Measurements from ENCODE around the gene CAD. TPM values are rescaled to one million over a fixed set of nuclear protein-coding genes. Genes with fewer than 3 reads are reported as not detected.
"Not testable (repeated sequence)": the region's sequence is repeated elsewhere in the genome, so short reads cannot be mapped to it uniquely, and the experiment has no call there.

The CAD gene
- 28.8 TPM for total RNA-seq
- long read RNA-seq, partial matches to known transcripts, result 9 of 13 reads
- long read RNA-seq, other reads (novel, unspliced or antisense), result 4 of 13 reads

DNA sequence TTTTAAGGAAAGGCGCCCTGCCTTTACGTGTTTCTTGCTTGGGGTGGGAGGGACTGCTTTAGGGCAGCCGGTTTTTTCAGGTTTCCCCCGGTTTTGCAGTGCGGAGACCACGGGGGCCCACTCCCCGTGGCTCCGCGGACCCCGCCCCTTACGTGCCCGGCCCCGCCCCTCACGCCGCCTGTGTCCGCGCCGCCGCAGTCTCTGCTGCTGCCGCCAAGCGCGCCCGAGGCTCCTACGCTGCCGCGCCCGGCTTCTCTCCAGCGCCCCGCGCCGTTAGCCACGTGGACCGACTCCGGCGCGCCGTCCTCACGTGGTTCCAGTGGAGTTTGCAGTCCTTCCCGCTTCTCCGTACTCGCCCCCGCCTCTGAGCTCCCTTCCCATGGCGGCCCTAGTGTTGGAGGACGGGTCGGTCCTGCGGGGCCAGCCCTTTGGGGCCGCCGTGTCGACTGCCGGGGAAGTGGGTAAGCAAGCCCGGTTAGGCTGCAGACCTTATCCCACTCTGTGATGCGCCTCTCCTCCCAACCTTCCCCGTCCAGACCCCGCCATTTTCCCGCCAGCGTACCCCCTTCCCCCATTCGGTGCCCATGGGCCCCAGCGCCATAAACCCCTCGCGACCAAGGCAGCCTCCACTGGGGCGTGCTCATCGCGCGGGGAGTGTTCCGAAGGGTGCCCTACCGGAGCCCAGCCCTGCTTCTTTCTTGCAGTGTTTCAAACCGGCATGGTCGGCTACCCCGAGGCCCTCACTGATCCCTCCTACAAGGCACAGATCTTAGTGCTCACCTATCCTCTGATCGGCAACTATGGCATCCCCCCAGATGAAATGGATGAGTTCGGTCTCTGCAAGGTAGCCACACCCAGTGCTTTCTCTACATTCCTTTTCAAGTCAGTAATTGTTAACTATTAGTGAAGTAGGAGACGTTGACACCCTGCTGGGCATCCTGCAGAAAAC is at the start of gene CAD:
Gene CAD, plus strand, starts transcription at position 197 of the 949 bp plus-strand sequence. Its CDS starts 183 bp downstream, at position 380.
- no peaks in the 10 kb centered on the region for H3K9me3 ChIP-seq
- DNase-seq (peak; percentile 93), ATAC-seq (peak; percentile 97)
- H3K4me1 ChIP-seq, result peaks cover 26% of the 10 kb centered on the region
- intact Hi-C loops (cut with DNase I), result no loop called here
- H3K27ac ChIP-seq, result peak within 1 kb of the TSS; percentile 66
- no peaks in the 10 kb centered on the region for H3K27me3 ChIP-seq (ENCODE audit: low read depth)
- peak within 1 kb of the TSS; percentile 74 for H3K4me3 ChIP-seq
- H3K36me3 ChIP-seq, result peaks cover 17% of the 10 kb centered on the region
- TF ChIP-seq, protein P1, sequence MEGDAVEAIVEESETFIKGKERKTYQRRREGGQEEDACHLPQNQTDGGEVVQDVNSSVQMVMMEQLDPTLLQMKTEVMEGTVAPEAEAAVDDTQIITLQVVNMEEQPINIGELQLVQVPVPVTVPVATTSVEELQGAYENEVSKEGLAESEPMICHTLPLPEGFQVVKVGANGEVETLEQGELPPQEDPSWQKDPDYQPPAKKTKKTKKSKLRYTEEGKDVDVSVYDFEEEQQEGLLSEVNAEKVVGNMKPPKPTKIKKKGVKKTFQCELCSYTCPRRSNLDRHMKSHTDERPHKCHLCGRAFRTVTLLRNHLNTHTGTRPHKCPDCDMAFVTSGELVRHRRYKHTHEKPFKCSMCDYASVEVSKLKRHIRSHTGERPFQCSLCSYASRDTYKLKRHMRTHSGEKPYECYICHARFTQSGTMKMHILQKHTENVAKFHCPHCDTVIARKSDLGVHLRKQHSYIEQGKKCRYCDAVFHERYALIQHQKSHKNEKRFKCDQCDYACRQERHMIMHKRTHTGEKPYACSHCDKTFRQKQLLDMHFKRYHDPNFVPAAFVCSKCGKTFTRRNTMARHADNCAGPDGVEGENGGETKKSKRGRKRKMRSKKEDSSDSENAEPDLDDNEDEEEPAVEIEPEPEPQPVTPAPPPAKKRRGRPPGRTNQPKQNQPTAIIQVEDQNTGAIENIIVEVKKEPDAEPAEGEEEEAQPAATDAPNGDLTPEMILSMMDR (IDR thresholded peaks at IDR 0.05), result peak; percentile 39

DNA sequence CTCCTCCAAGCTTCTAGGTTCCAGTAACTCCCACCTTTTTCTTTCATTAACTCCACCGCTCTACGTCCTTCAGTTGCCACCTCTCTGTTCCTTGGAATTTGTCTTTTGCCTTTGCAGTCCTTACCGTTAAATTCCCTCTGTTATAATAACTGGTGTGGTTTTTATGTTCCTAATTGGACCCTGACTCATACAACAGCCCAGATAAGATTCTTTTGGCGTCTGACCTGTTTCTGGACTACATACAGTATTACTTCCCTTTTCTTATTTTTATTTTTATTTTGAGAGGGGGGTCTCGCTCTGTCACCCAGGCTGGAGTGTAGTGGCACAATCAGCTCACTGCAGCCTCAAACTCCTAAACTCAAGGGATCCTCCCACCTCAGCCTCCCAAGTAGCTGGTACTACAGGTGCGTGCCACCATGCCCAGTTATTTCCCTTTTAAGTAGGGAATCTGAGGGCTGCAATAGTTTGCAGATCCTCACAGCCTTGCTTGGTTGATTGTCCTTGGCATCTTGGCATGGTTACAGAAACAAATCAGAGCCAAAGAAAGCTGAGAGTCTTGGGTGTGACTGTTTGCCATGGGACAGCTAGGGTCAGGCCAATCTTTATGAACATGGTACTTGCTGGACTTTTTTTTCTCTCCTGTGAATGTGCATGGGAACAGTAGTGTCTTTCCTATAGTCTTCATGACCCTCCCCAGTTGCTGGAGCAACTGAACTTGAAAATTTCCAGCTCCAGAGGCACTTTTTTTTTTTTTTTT is 46.4 kb upstream of the CAD start:
- intact Hi-C loops (cut with DNase I), result no loop called here
- Histone ChIP-seq H3K4me1 (no peaks in the 10 kb centered on the region), H3K4me3 (no peak overlapping the region), H3K27ac (no peak overlapping the region), H3K9me3 (no peaks in the 10 kb centered on the region), H3K36me3 (no peaks in the 10 kb centered on the region), H3K27me3 (ENCODE audit: low read depth) (no peaks in the 10 kb centered on the region)
- DNase-seq, result no peak
- TF ChIP-seq, protein P1 (IDR thresholded peaks at IDR 0.05), result no peak
- no peak for ATAC-seq

DNA sequence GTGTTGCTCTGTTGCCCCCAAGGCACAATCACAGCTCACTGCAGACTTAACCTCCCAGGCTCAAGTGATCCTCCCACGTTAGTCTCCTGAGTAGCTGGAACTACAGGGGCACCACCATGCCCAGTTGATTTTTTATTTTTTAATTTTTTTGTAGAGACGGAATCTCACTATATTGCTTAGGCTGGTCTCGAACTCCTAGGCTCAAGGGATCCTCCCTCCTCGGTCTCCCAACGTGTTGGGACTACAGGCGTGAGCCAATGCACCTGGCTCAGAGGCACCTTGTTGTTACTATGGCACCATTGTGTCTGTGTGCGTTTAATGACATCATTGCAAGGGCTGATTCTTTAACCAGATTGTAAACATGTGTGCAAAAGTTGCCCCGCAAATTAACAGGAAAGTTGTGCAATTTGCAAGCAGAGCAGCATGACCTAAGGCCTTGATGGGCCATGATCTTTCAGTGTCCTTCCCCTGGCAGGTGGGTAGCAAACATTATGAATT is 45.8 kb upstream of the CAD start:
- TF ChIP-seq, protein P1 (IDR thresholded peaks at IDR 0.05), result no peak
- ATAC-seq (no peak), DNase-seq (no peak)
- no peaks in the 10 kb centered on the region for H3K9me3 ChIP-seq
- no peak overlapping the region for H3K4me3 ChIP-seq
- no peaks in the 10 kb centered on the region for H3K27me3 ChIP-seq (ENCODE audit: low read depth)
- no peaks in the 10 kb centered on the region for H3K4me1 ChIP-seq
- no peak overlapping the region for H3K27ac ChIP-seq
- H3K36me3 ChIP-seq, result no peaks in the 10 kb centered on the region
- intact Hi-C loops (cut with DNase I), result no loop called here

DNA sequence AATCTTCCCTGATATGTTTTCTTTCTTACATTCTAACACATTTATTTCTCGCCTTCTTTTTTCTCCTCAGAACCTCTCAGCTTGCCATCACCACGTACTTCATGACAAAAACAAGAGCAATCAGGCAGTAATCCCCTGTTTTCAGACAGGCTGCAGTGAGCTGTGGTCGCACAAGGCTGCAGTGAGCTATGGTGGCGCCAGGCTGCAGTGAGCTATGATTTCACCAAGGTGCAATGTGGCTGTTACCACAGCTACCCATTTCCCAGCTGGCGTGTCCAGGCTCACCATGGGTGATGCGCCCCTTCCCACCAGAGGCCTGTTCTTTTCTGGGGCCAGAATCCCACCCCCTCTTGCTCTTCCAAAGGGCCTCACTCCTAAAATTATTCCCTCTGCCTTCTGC is 42.5 kb upstream of the CAD start:
- no peak for ATAC-seq
- Histone ChIP-seq H3K27ac (no peak overlapping the region), H3K9me3 (no peaks in the 10 kb centered on the region), H3K36me3 (no peaks in the 10 kb centered on the region), H3K4me3 (no peak overlapping the region), H3K27me3 (ENCODE audit: low read depth) (no peaks in the 10 kb centered on the region), H3K4me1 (no peaks in the 10 kb centered on the region)
- intact Hi-C loops (cut with DNase I), result no loop called here
- no peak for DNase-seq
- TF ChIP-seq, protein P1 (IDR thresholded peaks at IDR 0.05), result no peak

DNA sequence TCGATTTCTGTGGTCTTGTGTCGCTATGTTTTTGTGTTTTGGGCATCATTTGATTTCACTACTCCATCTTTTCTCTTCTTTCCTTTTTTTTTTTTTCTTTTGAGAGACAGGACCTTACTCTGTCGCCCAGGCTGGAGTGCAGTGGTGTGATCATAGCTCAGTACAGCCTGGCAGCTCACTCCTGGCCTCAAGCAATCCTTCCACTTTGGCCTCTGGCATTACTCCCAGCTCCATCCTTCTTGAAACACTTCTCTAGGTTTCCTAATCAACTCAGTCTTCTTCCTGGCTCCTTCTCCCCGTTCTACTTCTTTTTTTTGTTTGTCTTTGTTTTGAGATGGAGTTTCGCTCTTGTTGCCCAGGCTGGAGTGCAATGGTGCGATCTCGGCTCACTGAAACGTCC is 41.8 kb upstream of the CAD start:
- no peaks in the 10 kb centered on the region for H3K9me3 ChIP-seq
- H3K36me3 ChIP-seq, result no peaks in the 10 kb centered on the region
- no peaks in the 10 kb centered on the region for H3K27me3 ChIP-seq (ENCODE audit: low read depth)
- no peak overlapping the region for H3K4me3 ChIP-seq
- no peaks in the 10 kb centered on the region for H3K4me1 ChIP-seq
- peak; percentile 65 to 68 for ATAC-seq
- no peak for DNase-seq
- intact Hi-C loops (cut with DNase I), result no loop called here
- no peak overlapping the region for H3K27ac ChIP-seq
- TF ChIP-seq, protein P1 (IDR thresholded peaks at IDR 0.05), result no peak

DNA sequence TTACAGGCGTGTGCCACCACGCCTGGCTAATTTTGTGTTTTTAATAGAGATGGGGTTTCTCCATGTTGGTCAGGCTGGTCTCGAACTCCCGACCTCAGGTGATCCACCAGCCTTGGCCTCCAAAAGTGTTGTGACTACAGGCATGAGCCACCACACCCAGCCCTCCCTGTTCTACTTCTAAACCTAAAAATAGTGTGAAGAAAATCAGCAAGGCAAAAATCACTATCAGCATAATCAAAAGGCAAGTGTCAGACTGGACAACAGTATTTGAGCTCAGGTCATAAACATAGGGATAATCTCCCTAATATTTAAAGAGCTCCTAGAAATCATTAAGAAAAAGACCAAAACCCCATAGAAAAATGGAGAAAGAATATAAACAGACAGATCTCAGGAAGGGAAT is 41.4 kb upstream of the CAD start:
- H3K36me3 ChIP-seq; ATAC-seq; H3K4me3 ChIP-seq; H3K27me3 ChIP-seq (ENCODE audit: low read depth); H3K9me3 ChIP-seq; H3K27ac ChIP-seq; intact Hi-C loops (cut with DNase I); H3K4me1 ChIP-seq; DNase-seq: not testable (repeated sequence)
